ENCODE measurements around the gene TAF5L. TPM values are rescaled to one million over a fixed set of nuclear protein-coding genes. Genes with fewer than 3 reads are reported as not detected.

TAF5L gene
- total RNA-seq, 1 experiment from 2014 or later = 37.6 TPM

GRCh38 chr1:229578168-229579058 lies 47.5 kb downstream of the TAF5L start:
- H3K27me3 Mint-ChIP-seq (ENCODE audit: insufficient read depth, unreplicated experiment) = no peaks in the 10 kb centered on the region
- CTCF ChIA-PET = interaction anchor here (0.6 to 1.6 kb wide), 7 partner anchors 8 to 1174 kb away, joined by 3 to 6 read pairs (median 4); partner anchors contain the start of gene ABCB10
- no peak for DNase-seq (ENCODE audit: unreplicated experiment)
- H3K27ac Mint-ChIP-seq (ENCODE audit: low read depth, unreplicated experiment) = no peak overlapping the region
- no peak for TF ChIP-seq CTCF (IDR thresholded peaks at IDR 0.05; ENCODE audit: unreplicated experiment)
- POLR2A ChIA-PET = interaction anchor here (0.9 to 6.4 kb wide), 8 partner anchors 8 to 47 kb away, joined by 3 to 61 read pairs (median 4); partner anchors contain the start of genes ABCB10, TAF5L and URB2
- no TSS peak for BruUV-seq (replicated peaks)
- peaks cover 11% of the 10 kb centered on the region for H3K4me1 Mint-ChIP-seq (ENCODE audit: insufficient read depth, unreplicated experiment)
- no peaks in the 10 kb centered on the region for H3K9me3 Mint-ChIP-seq (ENCODE audit: unreplicated experiment)
- intact Hi-C loops (cut with micrococcal nuclease) = loop anchor here (10.0 kb wide), 1 partner anchor 506 kb away; no protein-coding TSS in a partner anchor
- H3K36me3 Mint-ChIP-seq (ENCODE audit: insufficient read depth, unreplicated experiment) = no peaks in the 10 kb centered on the region
- H3K4me3 Mint-ChIP-seq (ENCODE audit: unreplicated experiment) = no peak overlapping the region

- ChIA-PET POLR2A (interaction anchor here (0.9 to 1.6 kb wide), 2 partner anchors 10 to 21 kb away, joined by 3 to 4 read pairs; no protein-coding TSS in a partner anchor), CTCF (no interaction called here)
- intact Hi-C loops (cut with micrococcal nuclease) = loop anchor here (10.0 kb wide), 1 partner anchor 510 kb away; no protein-coding TSS in a partner anchor
- no peaks in the 10 kb centered on the region for H3K27me3 Mint-ChIP-seq (ENCODE audit: insufficient read depth, unreplicated experiment)
- BruUV-seq (replicated peaks) = no TSS peak
- no peak overlapping the region for H3K4me3 Mint-ChIP-seq (ENCODE audit: unreplicated experiment)
- H3K4me1 Mint-ChIP-seq (ENCODE audit: insufficient read depth, unreplicated experiment) = peaks cover 11% of the 10 kb centered on the region
- H3K36me3 Mint-ChIP-seq (ENCODE audit: insufficient read depth, unreplicated experiment) = no peaks in the 10 kb centered on the region
- no peak overlapping the region for H3K27ac Mint-ChIP-seq (ENCODE audit: low read depth, unreplicated experiment)
- DNase-seq (ENCODE audit: unreplicated experiment) = no peak
- H3K9me3 Mint-ChIP-seq (ENCODE audit: unreplicated experiment) = no peaks in the 10 kb centered on the region
- no peak for TF ChIP-seq CTCF (IDR thresholded peaks at IDR 0.05; ENCODE audit: unreplicated experiment)
These were observed 51.1 kb downstream of the TAF5L start for GRCh38 chr1:229574679-229575442.

GRCh38 chr1:229572286-229572685 lies 53.6 kb downstream of the TAF5L start:
- TF ChIP-seq CTCF (IDR thresholded peaks at IDR 0.05; ENCODE audit: unreplicated experiment) = no peak
- intact Hi-C loops (cut with micrococcal nuclease) = loop anchor here (10.0 kb wide), 1 partner anchor 513 kb away; no protein-coding TSS in a partner anchor
- DNase-seq (ENCODE audit: unreplicated experiment) = no peak
- Mint-ChIP-seq H3K9me3 (ENCODE audit: unreplicated experiment) (no peaks in the 10 kb centered on the region), H3K4me3 (ENCODE audit: unreplicated experiment) (no peak overlapping the region), H3K27me3 (ENCODE audit: insufficient read depth, unreplicated experiment) (no peaks in the 10 kb centered on the region), H3K27ac (ENCODE audit: low read depth, unreplicated experiment) (no peak overlapping the region), H3K36me3 (ENCODE audit: insufficient read depth, unreplicated experiment) (no peaks in the 10 kb centered on the region), H3K4me1 (ENCODE audit: insufficient read depth, unreplicated experiment) (no peaks in the 10 kb centered on the region)
- POLR2A ChIA-PET = interaction anchor here (0.7 to 1.2 kb wide), 2 partner anchors 9 to 11 kb away, joined by 3 read pairs; no protein-coding TSS in a partner anchor
- BruUV-seq (replicated peaks) = no TSS peak
- CTCF ChIA-PET = no interaction called here

Measured in MCF 10A (cell line).